H1 (cell line): ENCODE results near the gene MGST3. TPM values are rescaled to one million over a fixed set of nuclear protein-coding genes. Genes with fewer than 3 reads are reported as not detected.

Experiments used
- CTCF ChIA-PET: fragments of 300-600 bp; sonication (Branson Sonifier 250); formaldehyde crosslinking; loops from one replicate; lab custom pipeline; 2021; ENCODE audit not compliant: partially characterized antibody; lab: Charles Lee
- POLR2A ChIA-PET: fragments of 300-600 bp; sonication (Branson Sonifier 250); formaldehyde crosslinking; loops from one replicate; lab custom pipeline; 2021; ENCODE audit warnings: inconsistent platforms; ENCODE audit not compliant: partially characterized antibody; lab: Charles Lee
- DNase-seq, 2 experiments: peaks; one replicate each; pipeline versions ENCODE4 v3.0.0 to v3.0.0-alpha.2; 2010 to 2022; ENCODE audit warnings: low spot score in 2 of 2, low read depth in 1 of 2, mixed read lengths in 1 of 2
- FAIRE-seq: peaks from 2 replicates; lab custom pipeline; 2011; peaks lifted over from hg19 to GRCh38; lab: Jason Lieb, UNC
- H2AFZ ChIP-seq: 2 replicates; pipeline ENCODE4 v1.8.1; 2012; ENCODE audit warnings: low read length, inconsistent platforms
- H2AK5ac ChIP-seq: 2 replicates; pipeline ENCODE4 v1.6.1; 2013; ENCODE audit warnings: low read depth, low read length
- H2BK120ac ChIP-seq: replicated peaks from 2 replicates; pipeline ENCODE3; 2013; ENCODE audit warnings: low read depth, low read length, inconsistent platforms
- H2BK12ac ChIP-seq: 2 replicates; pipeline ENCODE4 v1.6.1; 2013; ENCODE audit warnings: low read depth, low read length
- H2BK15ac ChIP-seq: 2 replicates; pipeline ENCODE4 v1.6.1; 2013; ENCODE audit warnings: low read length
- H2BK20ac ChIP-seq: 2 replicates; pipeline ENCODE4 v1.6.1; 2013; ENCODE audit warnings: low read length
- H2BK5ac ChIP-seq: 2 replicates; pipeline ENCODE4 v1.6.1; 2013; ENCODE audit warnings: low read depth, low read length
- H3K14ac ChIP-seq: 2 replicates; pipeline ENCODE4 v1.6.1; 2013; ENCODE audit warnings: inconsistent platforms; ENCODE audit not compliant: insufficient read length
- H3K18ac ChIP-seq: 2 replicates; pipeline ENCODE4 v1.6.1; 2013; ENCODE audit warnings: low read length; ENCODE audit errors: extremely low read depth
- H3K23ac ChIP-seq: 2 replicates; pipeline ENCODE4 v1.6.1; 2013; ENCODE audit warnings: inconsistent platforms; ENCODE audit not compliant: insufficient read length
- H3K23me2 ChIP-seq: 2 replicates; pipeline ENCODE4 v1.6.1; 2013; ENCODE audit warnings: low read depth, low read length
- H3K27ac ChIP-seq: 2 replicates; pipeline ENCODE4 v1.6.1; 2011; ENCODE audit warnings: low read depth, low read length, inconsistent platforms
- H3K27me3 ChIP-seq, 4 experiments: replicated peaks in 1 of 4; 1 replicate in 1 of 4; 2 replicates in 3 of 4; pipeline versions ENCODE4 v1.6.1 to v1.8.1; 2011 to 2013; ENCODE audit warnings: low read length in 3 of 4, mild to moderate bottlenecking in 3 of 4, inconsistent platforms in 2 of 4, mixed read lengths in 2 of 4, moderate library complexity in 1 of 4; ENCODE audit not compliant: control insufficient read depth in 3 of 4, insufficient read depth in 3 of 4; ENCODE audit errors: extremely low read depth in 1 of 4
- H3K36me3 ChIP-seq, 4 experiments: 2 replicates each; pipeline versions ENCODE4 v1.6.1 to v1.8.1; 2011 to 2013; ENCODE audit warnings: mild to moderate bottlenecking in 4 of 4, low read length in 3 of 4, moderate library complexity in 2 of 4, control low read depth in 1 of 4, inconsistent platforms in 1 of 4; ENCODE audit not compliant: insufficient read depth in 4 of 4, control insufficient read depth in 2 of 4
- H3K4ac ChIP-seq: replicated peaks from 2 replicates; pipeline ENCODE3; 2013; ENCODE audit warnings: low read length, low read depth, mixed read lengths, inconsistent platforms; ENCODE audit not compliant: insufficient read length
- H3K4me1 ChIP-seq, 4 experiments: replicated peaks in 1 of 4; 1 replicate in 1 of 4; 2 replicates in 3 of 4; pipeline versions ENCODE4 v1.6.1 to v1.8.1; 2011 to 2013; ENCODE audit warnings: low read length in 3 of 4, inconsistent platforms in 2 of 4, mixed read lengths in 1 of 4; ENCODE audit not compliant: insufficient read depth in 4 of 4, control insufficient read depth in 3 of 4
- H3K4me2 ChIP-seq, 2 experiments: 2 replicates each; pipeline versions ENCODE4 v1.6.1 to v1.8.1; 2011 to 2013; ENCODE audit warnings: low read depth in 2 of 2, low read length in 2 of 2, control low read depth in 1 of 2, inconsistent platforms in 1 of 2, mild to moderate bottlenecking in 1 of 2; ENCODE audit not compliant: insufficient read depth in 1 of 2
- H3K4me3 ChIP-seq, 4 experiments: fragments of 200-600, 300-600 bp in 1 of 4; sonication (generic), shearing (Covaris generic), sonication (Bioruptor Twin) in 1 of 4; 2 replicates each; pipeline versions ENCODE4 v1.5.1 to v1.8.1; 2011 to 2016; ENCODE audit warnings: low read length in 4 of 4, low read depth in 3 of 4, control low read depth in 2 of 4, inconsistent platforms in 2 of 4, mild to moderate bottlenecking in 2 of 4, mixed read lengths in 1 of 4, moderate library complexity in 1 of 4; ENCODE audit not compliant: insufficient read depth in 2 of 4; ENCODE audit errors: extremely low read depth in 1 of 4
- H3K56ac ChIP-seq: replicated peaks from 2 replicates; pipeline ENCODE3; 2013; ENCODE audit warnings: low read depth, mild to moderate bottlenecking, mixed read lengths, low read length, inconsistent platforms; ENCODE audit not compliant: insufficient read length
- H3K79me1 ChIP-seq: 2 replicates; pipeline ENCODE4 v1.6.1; 2013; ENCODE audit warnings: low read depth, low read length, control low read depth
- H3K79me2 ChIP-seq, 2 experiments: 2 replicates each; pipeline versions ENCODE4 v1.6.1 to v1.8.1; 2012 to 2013; ENCODE audit warnings: low read length in 2 of 2, mild to moderate bottlenecking in 2 of 2, inconsistent platforms in 1 of 2; ENCODE audit not compliant: insufficient read depth in 2 of 2, control insufficient read depth in 1 of 2
- H3K9ac ChIP-seq, 4 experiments: replicated peaks in 1 of 4; 1 replicate in 1 of 4; 2 replicates in 3 of 4; pipeline versions ENCODE4 v1.6.1 to v1.8.1; 2011 to 2013; ENCODE audit warnings: low read depth in 3 of 4, low read length in 3 of 4, control low read depth in 2 of 4, mild to moderate bottlenecking in 2 of 4, moderate library complexity in 2 of 4, inconsistent platforms in 1 of 4; ENCODE audit errors: extremely low read depth in 1 of 4
- H3K9me3 ChIP-seq, 2 experiments: 2 replicates each; pipeline versions ENCODE4 v1.6.1 to v1.8.1; 2012 to 2013; ENCODE audit warnings: mild to moderate bottlenecking in 2 of 2, moderate library complexity in 2 of 2, control low read depth in 1 of 2, inconsistent platforms in 1 of 2, low read depth in 1 of 2, low read length in 1 of 2, mixed read lengths in 1 of 2; ENCODE audit not compliant: insufficient read depth in 2 of 2
- H4K20me1 ChIP-seq, 2 experiments: replicated peaks in 1 of 2; 2 replicates each; pipeline versions ENCODE3 to v1.8.1; 2011 to 2013; ENCODE audit warnings: inconsistent platforms in 2 of 2, low read length in 2 of 2, mild to moderate bottlenecking in 1 of 2; ENCODE audit not compliant: insufficient read depth in 2 of 2, control insufficient read depth in 1 of 2
- H4K5ac ChIP-seq: 2 replicates; pipeline ENCODE4 v1.6.1; 2013; ENCODE audit warnings: low read length, low read depth, mixed read lengths, inconsistent platforms; ENCODE audit not compliant: insufficient read length
- H4K8ac ChIP-seq: 2 replicates; pipeline ENCODE4 v1.8.0; 2013; ENCODE audit warnings: mild to moderate bottlenecking, moderate library complexity, low read length, inconsistent platforms; ENCODE audit not compliant: insufficient read depth; ENCODE audit errors: extremely low read depth
- H4K91ac ChIP-seq: replicated peaks from 2 replicates; pipeline ENCODE3; 2013; ENCODE audit warnings: low read length, mixed read lengths, inconsistent platforms; ENCODE audit not compliant: insufficient read length
- EGR1 ChIP-seq: IDR thresholded peaks from 2 replicates; pipeline ENCODE4 v1.6.1; 2011; ENCODE audit warnings: low read depth, low read length, borderline replicate concordance
- KDM4A ChIP-seq: IDR thresholded peaks from one replicate; pipeline ENCODE4 v1.7.1; 2012; ENCODE audit warnings: low read depth, mild to moderate bottlenecking, moderate library complexity, low read length, inconsistent platforms; ENCODE audit not compliant: severe bottlenecking
- WGBS, 2 experiments: shearing (Covaris generic) in 1 of 2; methylation state at CpG; one replicate each; pipeline versions ENCODE4 v1.1.6 to v1.1.7; 2013 to 2015; ENCODE audit warnings: low lambda C conversion rate in 2 of 2, mixed read lengths in 2 of 2, inconsistent platforms in 1 of 2, low coverage in 1 of 2, missing lambda C conversion rate in 1 of 2; ENCODE audit not compliant: insufficient replicate concordance in 2 of 2, insufficient coverage in 1 of 2, insufficient read length in 1 of 2; ENCODE audit errors: extremely low coverage in 1 of 2, missing lambda C conversion rate in 1 of 2; 5-methylcytosine and 5-hydroxymethylcytosine counted together
- polyA plus RNA-seq, 7 experiments: library from polyadenylated mRNA; depleted of rRNA in 3 of 7; stranded (reverse) in 5 of 7; unstranded in 2 of 7; fragments of >200 nt in 5 of 7; fragments of 200-250 nt in 2 of 7; gene quantifications; 1 replicate in 5 of 7; 2 replicates in 1 of 7; 4 replicates in 1 of 7; pipeline versions ENCODE4 v1.2.1 to v1.2.3, GENCODE V29; 2011 to 2013; ENCODE audit warnings: missing spikeins in 2 of 7, mixed read lengths in 2 of 7
- total RNA-seq: library from RNA; stranded (reverse); fragmentation: NEBNext Ultra II Directional; extraction: Animal tissue kit (Norgen Biotek cat#: 25700); gene quantifications from 2 replicates; pipeline ENCODE4 v1.2.1, GENCODE V29; 2021

Gene MGST3
- total and polyA plus RNA-seq, 2 of the 8 experiments (the other 6 are each of a cell fraction or from before 2014, with no cell fraction given) = 124 to 257 TPM

- DNase-seq (no peak), FAIRE-seq (no peak)
- no peak overlapping the region for H3K27ac ChIP-seq
- no peak overlapping the region for H4K5ac ChIP-seq
- no peak overlapping the region for H4K91ac ChIP-seq
- no peak overlapping the region for H2BK15ac ChIP-seq
- H3K9me3 ChIP-seq = no peaks in the 10 kb centered on the region
- no peak overlapping the region for H3K4me3 ChIP-seq
- no peak overlapping the region for H3K23ac ChIP-seq
- H3K27me3 ChIP-seq = no peaks in the 10 kb centered on the region
- H4K8ac ChIP-seq = no peak overlapping the region
- H2BK12ac ChIP-seq = no peak overlapping the region
- H2BK20ac ChIP-seq = no peak overlapping the region
- H2BK120ac ChIP-seq = no peak overlapping the region
- ChIA-PET POLR2A (interaction anchor here (0.9 to 2.1 kb wide), 3 partner anchors 30 to 97 kb away, joined by 3 to 8 read pairs (median 6); partner anchors contain the start of genes ALDH9A1 and MGST3), CTCF (interaction anchor here (0.8 to 20.1 kb wide), 31 partner anchors 9 to 322 kb away, joined by 3 to 337 read pairs (median 4); no protein-coding TSS in a partner anchor)
- no peak overlapping the region for H3K56ac ChIP-seq
- no peak overlapping the region for H2BK5ac ChIP-seq
- H3K79me1 ChIP-seq = no peaks in the 10 kb centered on the region
- H3K23me2 ChIP-seq = no peaks in the 10 kb centered on the region; the same call in 1 of the 2 replicates
- WGBS, 2 experiments = 87% methylated on average over 4 of the region's 4 CpGs; no CpG with 5 or more reads in 1 of the 2 experiments
- no peaks in the 10 kb centered on the region for H4K20me1 ChIP-seq
- no peaks in the 10 kb centered on the region for H3K36me3 ChIP-seq
- no peak overlapping the region for H2AK5ac ChIP-seq
- no peak overlapping the region for H3K14ac ChIP-seq
- no peak overlapping the region for H3K18ac ChIP-seq
- H3K4ac ChIP-seq = no peak overlapping the region
- H3K4me2 ChIP-seq = no peak overlapping the region
- H3K9ac ChIP-seq = no peak overlapping the region; a peak in 1 of 7 replicates
- H2AFZ ChIP-seq = no peak overlapping the region
- no peaks in the 10 kb centered on the region for H3K79me2 ChIP-seq
- H3K4me1 ChIP-seq = peaks cover 0 to 4% (median 1%) of the 10 kb centered on the region in 4 experiments; a peak in 1 of 7 replicates
- TF ChIP-seq KDM4A (no peak), EGR1 (no peak)
These were observed 30.2 kb upstream of the MGST3 start for GRCh38 chr1:165600793-165601192.
